Gastroesophageal sphincter (tissue), 3 donors: ENCODE data around the gene PXK.

Source experiments
- CTCF ChIP-seq, 4 experiments: fragments of 200-600 bp in 2 of 4; fragments of 450-650 bp in 2 of 4; sonication (generic) in 1 of 4; IDR thresholded peaks; one replicate each; pipeline ENCODE4 v1.5.1; 2017 to 2019; ENCODE audit warnings: antibody characterized with exemption in 4 of 4, mild to moderate bottlenecking in 2 of 4, moderate library complexity in 2 of 4
- EP300 ChIP-seq: sonication (generic); formaldehyde crosslinking; IDR thresholded peaks from one replicate; pipeline ENCODE4 v1.6.1; 2017; ENCODE audit warnings: antibody characterized with exemption, mild to moderate bottlenecking
- POLR2A ChIP-seq, 2 donors: fragments of 450-650 bp; IDR thresholded peaks; one replicate each; pipeline ENCODE4 v1.6.1; 2017; ENCODE audit warnings: antibody characterized with exemption in 2 of 2, mild to moderate bottlenecking in 2 of 2, moderate library complexity in 1 of 2
- POLR2AphosphoS5 ChIP-seq: sonication (generic); formaldehyde crosslinking; IDR thresholded peaks from one replicate; pipeline ENCODE4 v1.6.1; 2017; ENCODE audit warnings: antibody characterized with exemption

GRCh38 chr3:58351920-58352319 lies 19.2 kb downstream of the PXK start:
- TF ChIP-seq CTCF (IDR thresholded peaks at IDR 0.05) (no peak), POLR2A (IDR thresholded peaks at IDR 0.05) (no peak), EP300 (no peak), POLR2AphosphoS5 (no peak)
